ENCODE results near the gene COL27A1. TPM values are rescaled to one million over a fixed set of nuclear protein-coding genes. Genes with fewer than 3 reads are reported as not detected.
A peak's percentile ranks its signal among the peaks of the same experiment; 100 is the strongest.

COL27A1 gene
- polyA plus RNA-seq, 1 donor (not counting 4 experiments of a cell fraction or from before 2014, with no cell fraction given) = 14.0 TPM

DNA sequence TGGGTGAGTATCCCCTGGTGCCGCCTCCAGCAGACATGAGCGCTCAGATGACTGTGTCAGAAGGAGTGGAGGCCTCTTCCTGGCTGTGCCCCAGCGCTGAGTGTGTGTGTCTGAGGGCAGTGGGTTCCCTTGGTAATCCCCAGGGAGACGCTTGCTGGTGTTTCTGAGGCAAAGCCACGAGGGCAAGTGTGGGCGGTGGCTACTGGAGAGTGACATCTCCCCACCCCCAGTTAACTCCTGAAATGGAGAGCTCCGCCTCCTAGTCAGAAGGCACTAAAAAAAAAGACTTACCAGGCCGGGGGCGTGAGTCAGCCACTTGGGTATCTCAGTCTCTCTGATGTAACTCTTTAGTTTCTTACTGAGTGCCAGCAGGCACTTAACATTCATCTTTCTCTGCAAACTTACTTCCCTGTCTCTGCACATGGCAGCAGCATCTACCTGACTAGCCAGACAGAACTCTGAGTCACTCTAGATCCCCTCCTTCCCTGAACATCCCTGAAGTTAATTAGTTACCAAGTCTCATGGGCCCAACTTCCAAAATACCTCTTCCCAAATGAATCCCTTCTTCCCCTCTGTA lies 193.7 kb downstream of the COL27A1 start:
- peak overlapping the region; percentile 49 for H3K9ac ChIP-seq (ENCODE audit: control insufficient read depth, extremely low read depth, insufficient read depth, low read length)
- H3K36me3 ChIP-seq (ENCODE audit: control insufficient read depth in 2 of 2, extremely low read depth in 1 of 2, insufficient read depth in 2 of 2, low read length in 2 of 2) = peaks cover 5 to 10% of the 10 kb centered on the region in 2 experiments
- no peaks in the 10 kb centered on the region for H3K9me3 ChIP-seq (ENCODE audit: control insufficient read depth, low read depth, low read length)
- H3K4me3 ChIP-seq (ENCODE audit: control insufficient read depth in 2 of 3, extremely low read depth in 1 of 3, insufficient read depth in 2 of 3, low read depth in 1 of 3, low read length in 3 of 3) = peak overlapping the region in 1 of 3 experiments; percentile 13
- H3K79me2 ChIP-seq (ENCODE audit: control insufficient read depth, insufficient read depth, low read length) = no peaks in the 10 kb centered on the region
- no peaks in the 10 kb centered on the region for H3K9me1 ChIP-seq (ENCODE audit: control insufficient read depth, extremely low read depth, insufficient read depth, low read length)
- peak; percentile 79 for FAIRE-seq
- H3K4me1 ChIP-seq (ENCODE audit: control insufficient read depth, extremely low read depth, insufficient read depth, low read length) = peaks cover 15% of the 10 kb centered on the region
- TF ChIP-seq, protein P1, sequence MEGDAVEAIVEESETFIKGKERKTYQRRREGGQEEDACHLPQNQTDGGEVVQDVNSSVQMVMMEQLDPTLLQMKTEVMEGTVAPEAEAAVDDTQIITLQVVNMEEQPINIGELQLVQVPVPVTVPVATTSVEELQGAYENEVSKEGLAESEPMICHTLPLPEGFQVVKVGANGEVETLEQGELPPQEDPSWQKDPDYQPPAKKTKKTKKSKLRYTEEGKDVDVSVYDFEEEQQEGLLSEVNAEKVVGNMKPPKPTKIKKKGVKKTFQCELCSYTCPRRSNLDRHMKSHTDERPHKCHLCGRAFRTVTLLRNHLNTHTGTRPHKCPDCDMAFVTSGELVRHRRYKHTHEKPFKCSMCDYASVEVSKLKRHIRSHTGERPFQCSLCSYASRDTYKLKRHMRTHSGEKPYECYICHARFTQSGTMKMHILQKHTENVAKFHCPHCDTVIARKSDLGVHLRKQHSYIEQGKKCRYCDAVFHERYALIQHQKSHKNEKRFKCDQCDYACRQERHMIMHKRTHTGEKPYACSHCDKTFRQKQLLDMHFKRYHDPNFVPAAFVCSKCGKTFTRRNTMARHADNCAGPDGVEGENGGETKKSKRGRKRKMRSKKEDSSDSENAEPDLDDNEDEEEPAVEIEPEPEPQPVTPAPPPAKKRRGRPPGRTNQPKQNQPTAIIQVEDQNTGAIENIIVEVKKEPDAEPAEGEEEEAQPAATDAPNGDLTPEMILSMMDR (optimal IDR thresholded peaks at IDR 0.05 in 1 of 3, IDR thresholded peaks at IDR 0.05 in 1 of 3, conservative IDR thresholded peaks at IDR 0.05 in 1 of 3; ENCODE audit: extremely low read depth in 1 of 3, insufficient read depth in 2 of 3, low read length in 3 of 3) = no peak
- no peak for TF ChIP-seq EZH2 (IDR thresholded peaks at IDR 0.05; ENCODE audit: low read length)
- dilution Hi-C loops (cut with MboI; ENCODE audit: extremely low pct_ligation_motif_present, low sequenced_read_pairs) = no loop called here
- no peaks in the 10 kb centered on the region for H3K27me3 ChIP-seq (ENCODE audit: control insufficient read depth, extremely low read depth, insufficient read depth, low read length)
- DNase-seq (ENCODE audit: low read depth, low spot score) = peak; percentile 81
- H2AFZ ChIP-seq (ENCODE audit: control insufficient read depth, low read length) = no peak overlapping the region
- peak overlapping the region; percentile 29 for H3K4me2 ChIP-seq (ENCODE audit: control insufficient read depth, extremely low read depth, insufficient read depth, low read depth, low read length)
- H4K20me1 ChIP-seq (ENCODE audit: control insufficient read depth, extremely low read depth, insufficient read depth, low read length) = no peaks in the 10 kb centered on the region
- peak overlapping the region; percentile 51 for H3K27ac ChIP-seq (ENCODE audit: control insufficient read depth, insufficient read depth, low read length)

GRCh38 chr9:114349713-114350480 lies 194.6 kb downstream of the COL27A1 start:
- Histone ChIP-seq H3K27ac (ENCODE audit: control insufficient read depth, insufficient read depth, low read length) (peak overlapping the region; percentile 51), H3K36me3 (ENCODE audit: control insufficient read depth in 2 of 2, extremely low read depth in 1 of 2, insufficient read depth in 2 of 2, low read length in 2 of 2) (peaks cover 3 to 10% of the 10 kb centered on the region in 2 experiments), H3K27me3 (ENCODE audit: control insufficient read depth, extremely low read depth, insufficient read depth, low read length) (no peaks in the 10 kb centered on the region), H3K9me1 (ENCODE audit: control insufficient read depth, extremely low read depth, insufficient read depth, low read length) (no peaks in the 10 kb centered on the region), H3K9ac (ENCODE audit: control insufficient read depth, extremely low read depth, insufficient read depth, low read length) (no peak overlapping the region), H3K79me2 (ENCODE audit: control insufficient read depth, insufficient read depth, low read length) (no peaks in the 10 kb centered on the region), H4K20me1 (ENCODE audit: control insufficient read depth, extremely low read depth, insufficient read depth, low read length) (no peaks in the 10 kb centered on the region), H2AFZ (ENCODE audit: control insufficient read depth, low read length) (no peak overlapping the region), H3K4me3 (ENCODE audit: control insufficient read depth in 2 of 3, extremely low read depth in 1 of 3, insufficient read depth in 2 of 3, low read depth in 1 of 3, low read length in 3 of 3) (no peak overlapping the region), H3K4me2 (ENCODE audit: control insufficient read depth, extremely low read depth, insufficient read depth, low read depth, low read length) (no peak overlapping the region), H3K9me3 (ENCODE audit: control insufficient read depth, low read depth, low read length) (no peaks in the 10 kb centered on the region), H3K4me1 (ENCODE audit: control insufficient read depth, extremely low read depth, insufficient read depth, low read length) (peaks cover 15% of the 10 kb centered on the region)
- TF ChIP-seq, protein P1 (optimal IDR thresholded peaks at IDR 0.05 in 1 of 3, IDR thresholded peaks at IDR 0.05 in 1 of 3, conservative IDR thresholded peaks at IDR 0.05 in 1 of 3; ENCODE audit: extremely low read depth in 1 of 3, insufficient read depth in 2 of 3, low read length in 3 of 3) = no peak
- TF ChIP-seq EZH2 (IDR thresholded peaks at IDR 0.05; ENCODE audit: low read length) = no peak
- dilution Hi-C loops (cut with MboI; ENCODE audit: extremely low pct_ligation_motif_present, low sequenced_read_pairs) = no loop called here
- peak; percentile 32 for FAIRE-seq
- DNase-seq (ENCODE audit: low read depth, low spot score) = no peak

All from keratinocyte (primary cell).